Effector memory CD4-positive, alpha-beta T cell (primary cell): ENCODE data around the gene POR.
"Not testable (repeated sequence)": the region's sequence is repeated elsewhere in the genome, so short reads cannot be mapped to it uniquely, and the experiment has no call there.

Experiments used
- DNase-seq, 3 donors: peaks; one replicate each; pipeline ENCODE4 v3.0.0-alpha.2; 2020
- H3K27ac ChIP-seq: 2 replicates; pipeline ENCODE4 v1.7.0; 2013; ENCODE audit warnings: mild to moderate bottlenecking, low read length, moderate library complexity; ENCODE audit not compliant: insufficient read depth, poor library complexity, severe bottlenecking
- H3K27me3 ChIP-seq: replicated peaks from 2 replicates; pipeline ENCODE4 v1.7.0; 2013; ENCODE audit warnings: mild to moderate bottlenecking, low read length; ENCODE audit not compliant: insufficient read depth, control insufficient read depth, poor library complexity, severe bottlenecking
- H3K36me3 ChIP-seq: 2 replicates; pipeline ENCODE4 v1.7.0; 2013; ENCODE audit warnings: mild to moderate bottlenecking, low read length, moderate library complexity; ENCODE audit not compliant: control insufficient read depth, insufficient read depth
- H3K4me1 ChIP-seq: 2 replicates; pipeline ENCODE4 v1.7.0; 2013; ENCODE audit warnings: low read length, mild to moderate bottlenecking; ENCODE audit not compliant: control insufficient read depth, insufficient read depth, poor library complexity, severe bottlenecking
- H3K4me3 ChIP-seq: 2 replicates; pipeline ENCODE4 v1.7.0; 2013; ENCODE audit warnings: low read length, low read depth, mild to moderate bottlenecking; ENCODE audit not compliant: insufficient read depth, poor library complexity, severe bottlenecking
- H3K9me3 ChIP-seq: 2 replicates; pipeline ENCODE4 v1.7.0; 2013; ENCODE audit warnings: mild to moderate bottlenecking, low read length, moderate library complexity; ENCODE audit not compliant: control insufficient read depth

Gene POR

DNA sequence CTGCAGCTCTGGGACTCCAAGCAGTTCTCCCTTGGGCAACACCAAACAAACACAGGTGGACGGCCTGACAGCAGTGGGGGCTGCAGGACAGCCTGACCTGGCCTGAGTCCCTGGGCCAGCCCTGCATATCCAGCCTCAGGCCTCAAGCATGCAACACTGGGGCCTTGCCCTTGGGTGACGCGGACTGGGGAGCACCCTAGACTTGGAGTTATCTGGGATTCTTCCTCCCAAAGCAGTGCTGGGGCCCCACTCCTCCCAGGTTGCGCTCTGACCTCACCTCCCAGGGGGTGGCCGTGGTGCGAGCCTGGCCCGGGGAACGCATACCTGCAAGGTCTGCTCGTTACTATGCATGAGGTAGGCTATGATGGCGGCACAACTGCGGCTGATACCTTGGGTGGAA, 85.6 kb downstream of the POR start:
- no peaks in the 10 kb centered on the region for H3K4me1 ChIP-seq
- no peak overlapping the region for H3K4me3 ChIP-seq
- no peak overlapping the region for H3K27ac ChIP-seq
- H3K36me3 ChIP-seq, result peaks cover 15% of the 10 kb centered on the region
- no peak for DNase-seq
- H3K27me3 ChIP-seq, result no peaks in the 10 kb centered on the region
- no peaks in the 10 kb centered on the region for H3K9me3 ChIP-seq

DNA sequence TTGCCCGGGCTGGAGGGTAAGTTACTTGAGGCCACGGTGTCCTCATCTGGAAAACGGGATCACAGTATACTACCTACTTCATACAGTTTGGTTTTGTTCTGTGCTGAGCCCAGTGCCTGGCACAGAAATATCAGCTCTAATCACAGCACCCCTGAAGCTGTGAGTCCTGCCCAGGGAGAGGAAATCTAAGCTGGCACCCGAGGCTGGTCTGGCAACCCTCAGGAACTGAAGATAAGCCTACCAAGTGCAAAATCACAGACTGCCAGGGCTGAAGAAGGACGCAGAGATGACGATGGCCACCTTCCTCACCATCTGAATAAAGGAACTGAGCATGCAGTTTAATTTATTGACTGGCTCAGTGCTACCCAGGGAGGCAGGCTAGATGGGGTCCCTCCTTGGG, 87.2 kb downstream of the POR start:
- no peak overlapping the region for H3K27ac ChIP-seq
- no peak for DNase-seq
- no peaks in the 10 kb centered on the region for H3K4me1 ChIP-seq
- H3K36me3 ChIP-seq, result peaks cover 12% of the 10 kb centered on the region
- no peaks in the 10 kb centered on the region for H3K27me3 ChIP-seq
- no peak overlapping the region for H3K4me3 ChIP-seq
- H3K9me3 ChIP-seq, result no peaks in the 10 kb centered on the region

DNA sequence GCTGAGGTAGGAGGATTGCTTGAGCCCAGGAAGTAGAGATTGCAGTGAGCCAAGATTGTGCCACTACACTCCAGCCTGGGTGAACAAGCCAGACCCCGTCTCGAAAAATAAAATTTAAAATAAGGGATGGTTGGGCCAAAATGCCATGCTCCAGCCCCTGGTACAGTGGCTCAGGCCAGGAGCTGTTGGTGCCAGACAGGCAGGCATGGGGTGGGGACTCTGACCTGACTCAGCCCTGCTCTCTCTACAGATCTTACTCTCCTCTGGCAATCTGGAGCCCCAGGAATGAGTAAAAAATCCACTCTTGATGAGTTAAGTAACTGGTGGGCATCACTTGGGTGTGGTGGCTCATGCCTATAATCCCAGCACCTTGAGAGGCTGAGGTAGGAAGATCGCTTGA, 87.9 kb downstream of the POR start:
- no peak overlapping the region for H3K27ac ChIP-seq
- no peaks in the 10 kb centered on the region for H3K9me3 ChIP-seq
- H3K27me3 ChIP-seq, result no peaks in the 10 kb centered on the region
- peaks cover 12% of the 10 kb centered on the region for H3K36me3 ChIP-seq
- H3K4me3 ChIP-seq, result no peak overlapping the region
- DNase-seq, result no peak
- no peaks in the 10 kb centered on the region for H3K4me1 ChIP-seq

DNA sequence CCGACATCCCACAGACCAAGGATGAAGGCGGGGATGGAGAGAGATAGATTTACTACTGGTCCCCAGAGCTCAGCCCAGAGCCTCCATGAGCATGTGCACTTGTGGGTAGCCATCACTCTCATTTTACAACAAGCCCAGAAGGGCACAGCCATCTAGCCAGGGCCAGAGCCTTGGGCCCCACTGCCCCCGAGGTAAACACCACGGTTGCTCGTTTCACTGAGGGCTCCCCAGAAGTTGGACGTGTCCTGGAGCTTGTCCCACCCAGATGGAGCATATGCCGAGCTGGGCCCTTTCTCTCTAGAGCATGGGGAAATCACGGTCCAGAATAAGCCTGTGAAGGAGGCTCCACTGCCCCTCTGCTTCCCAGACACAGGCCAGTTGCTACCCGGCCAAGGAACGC, 88.4 kb downstream of the POR start:
- H3K36me3 ChIP-seq, result peaks cover 12% of the 10 kb centered on the region
- H3K27me3 ChIP-seq, result no peaks in the 10 kb centered on the region
- H3K27ac ChIP-seq, result no peak overlapping the region
- no peaks in the 10 kb centered on the region for H3K9me3 ChIP-seq
- no peak for DNase-seq
- H3K4me3 ChIP-seq, result no peak overlapping the region
- H3K4me1 ChIP-seq, result no peaks in the 10 kb centered on the region

GRCh38 chr7:76005004-76005403, 90.0 kb downstream of the POR start:
- not testable (repeated sequence) for H3K4me3 ChIP-seq, H3K27me3 ChIP-seq, H3K9me3 ChIP-seq, DNase-seq, H3K27ac ChIP-seq
- Histone ChIP-seq H3K36me3 (peaks cover 12% of the 10 kb centered on the region), H3K4me1 (peaks cover 11% of the 10 kb centered on the region)

DNA sequence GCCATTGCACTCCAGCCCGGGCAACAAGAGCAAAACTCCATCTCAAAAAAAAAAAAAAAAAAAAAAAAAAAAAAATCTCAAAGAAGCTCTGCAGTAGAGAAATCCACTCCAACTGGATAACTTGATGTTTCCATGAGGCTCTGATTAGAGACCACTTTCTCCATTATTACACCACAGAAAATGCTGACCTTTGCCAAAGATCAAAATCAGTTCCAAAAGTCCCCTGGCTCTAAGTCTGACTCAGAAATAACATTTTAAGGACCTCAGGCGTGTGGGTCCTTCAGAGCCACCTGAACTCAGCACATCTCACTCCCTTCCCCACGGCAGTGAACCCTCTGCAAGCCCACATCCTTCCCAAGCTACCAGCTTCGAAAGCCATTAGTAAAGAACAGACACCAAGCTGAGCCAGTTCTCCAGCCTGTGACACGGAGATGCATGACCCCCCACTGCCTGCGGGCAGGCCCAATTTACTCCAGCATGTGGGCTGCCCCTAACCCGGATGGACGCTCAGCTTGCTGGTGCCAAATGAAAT, 93.3 kb downstream of the POR start:
- H3K4me1 ChIP-seq, result peaks cover 11% of the 10 kb centered on the region
- no peak overlapping the region for H3K27ac ChIP-seq
- no peaks in the 10 kb centered on the region for H3K9me3 ChIP-seq
- H3K4me3 ChIP-seq, result no peak overlapping the region
- H3K27me3 ChIP-seq, result no peaks in the 10 kb centered on the region
- H3K36me3 ChIP-seq, result peaks cover 6% of the 10 kb centered on the region
- DNase-seq, result no peak

- H3K36me3 ChIP-seq, result no peaks in the 10 kb centered on the region
- H3K4me3 ChIP-seq, result no peak overlapping the region
- DNase-seq, result no peak
- H3K4me1 ChIP-seq, result peaks cover 11% of the 10 kb centered on the region
- no peak overlapping the region for H3K27ac ChIP-seq
- no peaks in the 10 kb centered on the region for H3K27me3 ChIP-seq
- no peaks in the 10 kb centered on the region for H3K9me3 ChIP-seq
Observed at GRCh38 chr7:76009672-76010600, 95.0 kb downstream of the POR start.

DNA sequence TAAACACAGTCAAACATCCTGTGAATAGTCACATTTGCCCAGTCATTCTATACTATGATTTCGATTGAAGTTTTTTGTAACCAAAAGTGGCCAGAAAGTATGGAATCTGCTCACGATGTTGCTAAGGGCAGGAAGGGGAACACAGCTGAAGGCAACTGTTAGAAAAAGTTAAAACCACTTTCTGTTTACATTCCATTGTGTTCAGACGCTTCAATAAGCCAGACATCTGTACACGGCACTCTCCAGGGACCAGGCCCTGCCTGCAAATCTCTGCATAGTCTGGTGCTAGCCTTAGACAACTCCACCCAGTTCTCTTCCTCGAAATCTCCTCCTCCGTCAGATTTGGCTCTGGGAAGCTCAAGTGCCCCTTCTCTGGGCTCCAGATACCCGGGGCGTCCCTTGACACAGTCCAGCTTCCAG, 96.5 kb downstream of the POR start:
- Histone ChIP-seq H3K4me3 (no peak overlapping the region), H3K36me3 (no peaks in the 10 kb centered on the region), H3K9me3 (no peaks in the 10 kb centered on the region), H3K4me1 (peaks cover 11% of the 10 kb centered on the region), H3K27me3 (no peaks in the 10 kb centered on the region), H3K27ac (no peak overlapping the region)
- DNase-seq, result no peak

GRCh38 chr7:76016191-76016947, 101.4 kb downstream of the POR start:
- H3K27ac ChIP-seq, result no peak overlapping the region
- H3K4me3 ChIP-seq, result no peak overlapping the region
- H3K4me1 ChIP-seq, result peaks cover 3% of the 10 kb centered on the region
- H3K27me3 ChIP-seq, result no peaks in the 10 kb centered on the region
- H3K9me3 ChIP-seq, result no peaks in the 10 kb centered on the region
- no peak for DNase-seq
- peaks cover under 1% of the 10 kb centered on the region for H3K36me3 ChIP-seq

DNA sequence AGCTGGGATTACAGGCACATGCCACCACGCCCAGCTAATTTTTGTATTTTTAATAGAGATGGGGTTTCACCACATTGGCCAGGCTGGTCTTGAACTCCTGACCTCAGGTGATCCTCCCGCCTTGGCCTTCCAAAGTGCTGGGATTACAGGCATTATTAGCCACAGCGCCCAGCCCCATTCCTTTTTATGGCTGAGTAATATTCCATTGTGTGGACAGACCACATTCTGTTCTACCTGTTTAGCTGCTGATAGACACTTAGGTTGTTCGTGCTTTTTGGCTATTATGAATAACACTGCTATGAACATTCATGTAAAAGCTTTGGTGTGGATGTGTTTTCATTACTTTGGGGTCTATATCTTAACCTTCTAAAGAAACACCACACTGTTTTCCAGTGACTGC, 103.6 kb downstream of the POR start:
- not testable (repeated sequence) for H3K27ac ChIP-seq, DNase-seq, H3K36me3 ChIP-seq, H3K4me1 ChIP-seq, H3K4me3 ChIP-seq, H3K9me3 ChIP-seq, H3K27me3 ChIP-seq
